HG03460 (cell line): Measurements from ENCODE around the gene CHRM2.

ENCODE experiments used
- ATAC-seq: cut with Tn5 transposase; IDR thresholded peaks from one replicate; pipeline ENCODE4 v1.9.1; 2021; ENCODE audit not compliant: unreplicated experiment

CHRM2 gene

DNA sequence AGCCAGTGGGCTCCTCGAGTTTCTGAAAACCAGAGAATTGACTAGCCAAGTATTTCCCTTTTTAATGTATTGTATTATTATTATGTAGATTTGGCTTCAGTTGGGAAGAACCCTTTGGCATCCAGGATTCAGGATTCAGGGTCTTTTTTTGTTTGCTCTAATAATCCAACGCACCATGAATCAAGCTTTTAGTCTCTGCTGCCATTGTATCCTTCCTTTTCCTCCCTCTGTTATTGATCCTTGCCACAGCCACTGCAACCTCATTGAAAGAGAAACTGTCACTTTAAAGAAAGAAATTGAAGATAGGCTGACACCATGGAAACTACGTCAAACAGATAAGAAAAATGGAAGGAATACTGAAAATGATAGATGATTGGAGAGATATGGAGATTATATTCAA is 150.0 kb downstream of the CHRM2 start:
- no peak for ATAC-seq

DNA sequence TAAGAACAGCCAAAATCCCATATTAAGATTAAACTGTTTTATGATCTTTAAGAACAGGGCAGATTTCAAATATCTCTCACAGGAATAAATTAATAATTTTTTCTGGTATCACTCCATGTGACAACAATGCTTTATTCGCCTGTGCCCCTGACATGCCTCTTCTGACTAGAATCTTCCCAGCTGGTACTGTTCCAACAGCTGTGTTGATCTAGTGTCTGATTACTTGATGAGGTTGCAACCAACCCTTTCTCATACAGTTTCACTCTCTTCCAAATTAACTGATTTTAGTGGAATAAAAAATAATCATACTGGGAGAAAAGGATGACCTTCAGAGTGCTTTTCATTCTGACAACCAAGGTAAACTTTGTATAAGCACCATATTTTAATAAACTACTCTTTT is 151.9 kb downstream of the CHRM2 start:
- no peak for ATAC-seq

GRCh38 chr7:137025469-137026175 is 157.2 kb downstream of the CHRM2 start:
- ATAC-seq, result no peak

GRCh38 chr7:137026176-137026500 is 157.7 kb downstream of the CHRM2 start:
- no peak for ATAC-seq

GRCh38 chr7:137032436-137032835 is 164.0 kb downstream of the CHRM2 start:
- no peak for ATAC-seq

DNA sequence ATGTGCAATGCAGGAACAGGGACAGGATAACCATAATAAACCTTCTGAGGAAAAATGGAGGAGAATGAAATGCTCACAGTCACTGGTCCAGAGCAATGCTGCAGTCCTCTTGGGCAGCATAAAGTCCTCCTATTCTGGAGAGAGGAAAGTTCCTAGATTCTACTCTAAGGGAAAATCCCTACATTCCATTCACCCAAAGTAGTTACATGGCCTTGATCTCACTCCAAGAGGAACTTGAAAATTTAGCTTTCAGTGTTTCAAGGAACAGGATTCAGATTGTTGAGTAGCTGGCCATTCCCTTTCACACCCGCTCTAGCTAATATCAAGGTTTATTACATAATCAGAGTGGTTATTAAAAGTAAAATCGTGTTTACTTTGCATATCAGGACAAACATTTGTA is 168.3 kb downstream of the CHRM2 start:
- no peak for ATAC-seq

DNA sequence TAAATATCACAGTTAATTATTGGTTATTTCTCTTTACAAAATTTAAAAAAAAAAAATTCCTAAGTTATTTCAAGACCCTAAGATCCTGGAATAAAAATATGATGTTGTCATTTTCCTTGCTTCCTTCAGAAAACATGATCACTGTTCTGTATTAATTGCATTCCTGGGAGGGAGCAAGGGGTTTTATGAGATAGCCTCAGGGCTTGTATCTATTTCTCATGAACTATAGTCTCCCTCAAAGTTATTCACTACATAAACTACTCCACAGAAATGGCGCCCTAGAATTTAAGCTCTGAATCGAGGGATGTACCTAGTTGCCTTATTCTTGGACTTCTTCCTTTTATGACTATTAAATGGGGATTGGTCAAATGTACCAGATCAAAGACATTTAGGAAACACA is 170.3 kb downstream of the CHRM2 start:
- ATAC-seq, result no peak

- ATAC-seq, result no peak
These were observed 172.3 kb downstream of the CHRM2 start for GRCh38 chr7:137040745-137041144.

GRCh38 chr7:137045573-137045972 is 177.1 kb downstream of the CHRM2 start:
- no peak for ATAC-seq

- ATAC-seq, result no peak
These were observed 201.0 kb downstream of the CHRM2 start for GRCh38 chr7:137069249-137069963.
